B cell (primary cell): ENCODE results near the gene PPP1R16B. TPM values are rescaled to one million over a fixed set of nuclear protein-coding genes. Genes with fewer than 3 reads are reported as not detected.

Source experiments
- ATAC-seq: fragments of 200-7000 bp; cut with Tn5 transposase; one replicate; pipeline ENCODE4 v1.10.0; 2021; ENCODE audit warnings: low read depth, mild to moderate bottlenecking, moderate number of reproducible peaks, moderate library complexity
- CTCF ChIA-PET: fragments of 350-600 bp; sonication (Branson Sonifier 250); formaldehyde crosslinking; loops from one replicate; lab custom pipeline; 2021; ENCODE audit warnings: antibody characterized with exemption, inconsistent platforms; lab: Charles Lee
- POLR2A ChIA-PET: fragments of 350-600 bp; sonication (Branson Sonifier 250); formaldehyde crosslinking; loops from one replicate; lab custom pipeline; 2021; ENCODE audit warnings: antibody characterized with exemption; lab: Charles Lee
- DNase-seq: peaks from one replicate; pipeline ENCODE4 v3.0.0; 2013
- H2AFZ ChIP-seq: 2 replicates; pipeline ENCODE4 v1.6.1; 2012; ENCODE audit warnings: mild to moderate bottlenecking, low read depth, low read length; ENCODE audit not compliant: insufficient read depth, poor library complexity, severe bottlenecking
- H3K27ac ChIP-seq, 2 donors: 1 replicate in 1 of 2; 2 replicates in 1 of 2; pipeline ENCODE4 v1.5.1; 2012 to 2013; ENCODE audit warnings: low read length in 2 of 2, mild to moderate bottlenecking in 2 of 2, moderate library complexity in 1 of 2
- H3K27me3 ChIP-seq, 4 experiments: fragments of 200-600 bp in 1 of 4; sonication (generic) in 1 of 4; replicated peaks in 1 of 4; 1 replicate in 2 of 4; 2 replicates in 2 of 4; pipeline versions ENCODE4 v1.6.1 to v1.7.0; 2013 to 2016; ENCODE audit warnings: low read length in 3 of 4, mild to moderate bottlenecking in 2 of 4, mixed read lengths in 1 of 4, moderate library complexity in 1 of 4; ENCODE audit not compliant: insufficient read depth in 4 of 4, control insufficient read depth in 3 of 4; ENCODE audit errors: control extremely low read depth in 1 of 4
- H3K36me3 ChIP-seq, 2 experiments: replicated peaks in 1 of 2; 1 replicate in 1 of 2; 2 replicates in 1 of 2; pipeline versions ENCODE4 v1.6.1 to v1.7.1; 2013; ENCODE audit warnings: low read length in 1 of 2; ENCODE audit not compliant: insufficient read depth in 2 of 2, control insufficient read depth in 1 of 2; ENCODE audit errors: control extremely low read depth in 1 of 2, extremely low read depth in 1 of 2
- H3K4me1 ChIP-seq, 2 donors: fragments of 200-600 bp in 1 of 2; sonication (generic) in 1 of 2; 1 replicate in 1 of 2; 2 replicates in 1 of 2; pipeline versions ENCODE4 v1.5.1 to v1.6.1; 2013 to 2017; ENCODE audit warnings: low read length in 2 of 2; ENCODE audit not compliant: control insufficient read depth in 2 of 2, insufficient read depth in 2 of 2
- H3K4me2 ChIP-seq: replicated peaks from 2 replicates; pipeline ENCODE3; 2012; ENCODE audit warnings: mild to moderate bottlenecking, low read depth, low read length; ENCODE audit not compliant: poor library complexity, severe bottlenecking
- H3K4me3 ChIP-seq, 5 experiments: fragments of 200-600 bp in 1 of 5; sonication (generic) in 1 of 5; 1 replicate in 3 of 5; 2 replicates in 2 of 5; pipeline versions ENCODE4 v1.5.1 to v1.7.0; 2011 to 2016; ENCODE audit warnings: low read length in 4 of 5, mild to moderate bottlenecking in 4 of 5, low read depth in 2 of 5, control low read depth in 1 of 5, moderate library complexity in 1 of 5; ENCODE audit not compliant: insufficient read depth in 1 of 5; ENCODE audit errors: control extremely low read depth in 1 of 5, extremely low read depth in 1 of 5
- H3K79me2 ChIP-seq: fragments of 200-600 bp; sonication (generic); one replicate; pipeline ENCODE4 v1.6.0; 2016; ENCODE audit warnings: low read length; ENCODE audit not compliant: control insufficient read depth, insufficient read depth
- H3K9ac ChIP-seq: fragments of 200-600 bp; sonication (generic); 2 replicates; pipeline ENCODE4 v1.6.1; 2017; ENCODE audit warnings: mild to moderate bottlenecking, low read length, moderate library complexity
- H3K9me3 ChIP-seq, 3 donors: one replicate each; pipeline versions ENCODE4 v1.6.1 to v1.7.1; 2013; ENCODE audit warnings: low read length in 2 of 3; ENCODE audit not compliant: control insufficient read depth in 2 of 3, insufficient read depth in 1 of 3; ENCODE audit errors: control extremely low read depth in 1 of 3
- H4K20me1 ChIP-seq: 2 replicates; pipeline ENCODE4 v1.6.0; 2012; ENCODE audit warnings: mild to moderate bottlenecking, low read length; ENCODE audit not compliant: insufficient read depth, control insufficient read depth, poor library complexity, severe bottlenecking
- H3K27ac Mint-ChIP-seq: one replicate; pipeline ENCODE4 v1.8.0; 2021; ENCODE audit warnings: mixed read lengths
- H3K27me3 Mint-ChIP-seq: one replicate; pipeline ENCODE4 v1.8.0; 2021; ENCODE audit warnings: mixed read lengths
- H3K4me1 Mint-ChIP-seq: one replicate; pipeline ENCODE4 v1.8.0; 2021; ENCODE audit warnings: mixed read lengths
- H3K4me3 Mint-ChIP-seq: one replicate; pipeline ENCODE4 v1.8.0; 2021; ENCODE audit warnings: mixed read lengths
- H3K9me3 Mint-ChIP-seq: one replicate; pipeline ENCODE4 v1.8.0; 2022; ENCODE audit warnings: mixed read lengths; ENCODE audit not compliant: insufficient read depth
- CTCF ChIP-seq: fragments of 200-600 bp; IDR thresholded peaks from one replicate; pipeline ENCODE4 v1.8.0; 2022; ENCODE audit warnings: antibody characterized with exemption, mild to moderate bottlenecking
- EZH2 ChIP-seq: IDR thresholded peaks from 2 replicates; pipeline ENCODE4 v1.6.1; 2012; ENCODE audit warnings: borderline replicate concordance, low read depth, mild to moderate bottlenecking, moderate library complexity, low read length; ENCODE audit not compliant: insufficient read depth, poor library complexity, severe bottlenecking
- WGBS: methylation state at CpG from one replicate; pipeline ENCODE4 v1.1.5; 2013; ENCODE audit warnings: missing lambda C conversion rate; ENCODE audit not compliant: insufficient coverage; 5-methylcytosine and 5-hydroxymethylcytosine counted together
- intact Hi-C: fragments of 100-400 bp; cut with micrococcal nuclease; formaldehyde crosslinking; loops from one replicate; pipeline ENCODE4 v1.10.0; 2022
- polyA plus RNA-seq: library from polyadenylated mRNA; depleted of rRNA; stranded (reverse); fragments of >200 nt; gene quantifications from 2 replicates; pipeline ENCODE4 v1.2.3, GENCODE V29; 2012
- total RNA-seq, 2 donors: library from RNA; stranded (reverse); fragments of 120-200 nt in 1 of 2; gene quantifications; 1 replicate in 1 of 2; 2 replicates in 1 of 2; pipeline versions ENCODE4 v1.2.3 to v1.2.4, GENCODE V29; 2013 to 2022

Gene PPP1R16B
- total and polyA plus RNA-seq, 2 donors (not counting 1 experiment from before 2014, with no cell fraction given), result 58.8 to 108 TPM

- Mint-ChIP-seq H3K27me3 (no peaks in the 10 kb centered on the region), H3K27ac (peak overlapping the region; percentile 99), H3K4me3 (peak overlapping the region; percentile 98), H3K4me1 (peaks cover 20% of the 10 kb centered on the region), H3K9me3 (no peaks in the 10 kb centered on the region)
- Histone ChIP-seq H3K4me3 (peak overlapping the region; percentile 60 to 96 (median 94)), H3K36me3 (peaks cover 0 to 3% of the 10 kb centered on the region in 2 experiments), H3K9ac (peak overlapping the region; percentile 89), H2AFZ (peak overlapping the region; percentile 95), H3K9me3 (no peaks in the 10 kb centered on the region), H3K4me2 (peak overlapping the region; percentile 77), H3K27me3 (no peaks in the 10 kb centered on the region), H4K20me1 (no peaks in the 10 kb centered on the region), H3K4me1 (peaks cover 14% of the 10 kb centered on the region in 2 donors), H3K27ac (peak overlapping the region; percentile 74 to 93), H3K79me2 (peaks cover 29% of the 10 kb centered on the region)
- ATAC-seq (no peak), DNase-seq (no peak)
- ChIA-PET POLR2A (interaction anchor here (0.9 to 1.3 kb wide), 4 partner anchors 31 to 236 kb away, joined by 3 to 10 read pairs (median 4); partner anchors contain the start of gene PPP1R16B), CTCF (interaction anchor here (0.7 to 4.0 kb wide), 19 partner anchors 27 to 318 kb away, joined by 3 to 20 read pairs (median 6); partner anchors contain the start of genes ACTR5 and FAM83D)
- no peak for TF ChIP-seq CTCF
- TF ChIP-seq EZH2, result no peak
- WGBS, result 14% methylated on average over 13 of the region's 16 CpGs
- intact Hi-C loops, result loop anchor here (1.0 to 10.0 kb wide), 7 partner anchors 35 to 1267 kb away; partner anchors contain the start of genes ACTR5, CTNNBL1, FAM83D and RALGAPB
These were observed 156.1 kb downstream of the PPP1R16B start for GRCh38 chr20:38961530-38962043.
